ENCODE data around the gene GNG10.
"Not testable (repeated sequence)": the region's sequence is repeated elsewhere in the genome, so short reads cannot be mapped to it uniquely, and the experiment has no call there.

GNG10 gene

DNA sequence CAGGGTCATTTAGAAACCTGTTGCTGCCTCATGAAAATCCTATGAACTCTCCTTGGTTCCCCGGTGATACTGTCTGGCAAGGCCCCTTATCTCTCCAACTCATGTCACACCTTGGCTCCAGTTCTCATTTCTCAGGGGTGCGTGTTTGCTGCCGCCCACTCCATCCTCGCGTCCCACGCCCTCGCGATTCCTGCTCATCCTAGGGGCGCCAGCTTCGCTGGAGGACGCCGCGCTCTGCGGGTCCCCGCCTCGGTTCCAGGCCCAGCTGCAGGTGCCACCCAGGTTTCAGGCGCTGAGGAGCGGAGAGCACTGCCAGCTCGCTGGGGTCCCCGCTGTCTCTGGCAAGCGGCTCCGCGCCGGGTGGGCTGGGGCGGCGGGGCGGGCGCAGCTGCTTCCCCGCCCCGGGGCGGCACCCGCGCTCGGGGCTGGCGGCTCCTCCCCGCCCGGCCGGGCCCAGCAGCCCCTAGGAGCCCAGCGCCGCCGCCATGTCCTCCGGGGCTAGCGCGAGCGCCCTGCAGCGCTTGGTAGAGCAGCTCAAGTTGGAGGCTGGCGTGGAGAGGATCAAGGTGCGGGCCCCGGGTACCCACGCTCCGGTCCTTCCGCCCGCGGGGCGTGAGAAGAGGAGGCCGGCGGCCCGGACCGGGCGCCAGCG is at the start of gene GNG10:
GNG10 (plus strand) TSS at position 456 of the 652 bp plus-strand sequence; CDS start at position 486, 30 bp downstream.
- no peak for DNase-seq

DNA sequence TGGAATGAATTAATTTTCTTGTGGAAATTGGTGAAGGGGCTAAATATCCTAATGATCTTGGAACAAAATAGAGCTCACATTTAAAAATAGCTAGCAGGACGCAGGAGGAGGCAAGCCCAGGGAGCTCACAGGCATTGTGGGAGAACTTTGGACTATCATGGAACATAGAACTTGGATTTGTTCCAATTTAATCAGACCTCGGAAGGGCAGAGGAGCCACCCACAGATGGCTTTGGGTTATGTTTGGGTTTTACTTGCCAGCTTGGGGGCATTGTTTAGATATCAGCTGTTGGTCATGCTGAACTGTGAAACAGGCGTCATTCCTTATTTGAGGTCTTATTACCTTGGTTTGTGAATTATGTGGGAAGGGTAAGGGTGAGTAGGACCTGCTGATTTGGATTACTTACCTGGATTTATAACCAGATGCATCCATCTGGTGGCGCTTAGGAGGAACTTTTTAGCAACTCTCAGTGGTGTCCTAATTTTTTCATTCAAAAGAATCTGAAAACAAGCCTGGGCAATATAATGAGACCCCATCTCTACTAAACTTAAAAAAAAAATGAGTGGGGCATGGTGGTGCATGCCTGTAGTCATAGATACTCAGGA is 47.9 kb upstream of the GNG10 start:
- DNase-seq, result no peak

GRCh38 chr9:111615928-111616327 is 45.5 kb upstream of the GNG10 start:
- DNase-seq, result no peak

GRCh38 chr9:111617349-111617748 is 44.1 kb upstream of the GNG10 start:
- DNase-seq, result not testable (repeated sequence)

- no peak for DNase-seq
Measured at GRCh38 chr9:111621895-111622480, 39.4 kb upstream of the GNG10 start.

GRCh38 chr9:111622626-111623025 is 38.8 kb upstream of the GNG10 start:
- no peak for DNase-seq

DNA sequence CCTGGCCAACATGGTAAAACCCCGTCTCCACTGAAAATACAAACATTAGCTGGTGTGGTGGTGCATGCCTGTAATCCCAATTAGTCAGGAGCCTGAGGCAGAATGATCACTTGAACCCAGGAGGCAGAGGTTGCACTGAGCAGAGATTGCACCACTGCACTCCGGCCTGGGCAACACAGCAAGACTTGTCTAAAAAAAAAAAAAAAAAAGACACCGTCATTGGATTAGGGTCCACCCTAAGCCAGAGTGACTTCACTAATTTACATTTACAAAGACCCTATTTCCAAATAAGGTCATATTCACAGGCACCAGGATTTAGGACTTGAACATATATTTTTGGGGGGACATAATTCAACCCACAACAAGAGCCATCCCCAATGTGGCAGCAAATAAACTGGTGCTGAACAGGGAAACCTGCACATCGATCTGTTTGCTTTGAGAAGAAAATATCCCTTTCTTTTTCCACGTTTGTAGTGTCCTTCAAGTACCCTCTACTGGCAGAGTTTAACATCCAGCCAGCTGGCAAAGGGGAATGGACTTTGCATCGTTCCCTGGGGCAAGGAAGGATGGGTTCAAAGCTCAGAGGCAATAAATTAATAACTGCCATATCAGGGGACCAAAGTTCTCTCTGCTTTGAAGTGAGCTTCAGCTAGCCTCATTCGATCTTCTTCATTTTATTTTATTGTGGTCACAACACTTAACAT is 34.0 kb upstream of the GNG10 start:
- no peak for DNase-seq

DNA sequence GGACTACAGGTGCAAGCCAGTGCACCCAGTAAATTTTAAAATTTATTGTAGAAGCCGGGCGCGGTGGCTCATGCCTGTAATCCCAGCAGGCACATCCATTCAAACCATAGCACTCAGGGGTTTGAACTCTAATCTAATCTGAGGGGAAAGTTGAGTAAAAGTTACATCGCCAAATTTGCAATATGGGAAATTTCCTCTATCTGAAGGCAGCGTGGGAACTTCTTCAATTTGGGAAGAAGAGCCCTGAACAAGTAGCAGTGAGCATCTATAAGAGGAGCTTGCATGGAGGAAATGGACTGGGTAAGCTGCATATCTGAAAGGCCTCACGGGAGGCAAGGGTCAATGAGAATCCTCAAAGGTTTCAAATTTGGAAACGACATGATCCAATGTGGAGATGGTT is 33.0 kb upstream of the GNG10 start:
- no peak for DNase-seq

DNA sequence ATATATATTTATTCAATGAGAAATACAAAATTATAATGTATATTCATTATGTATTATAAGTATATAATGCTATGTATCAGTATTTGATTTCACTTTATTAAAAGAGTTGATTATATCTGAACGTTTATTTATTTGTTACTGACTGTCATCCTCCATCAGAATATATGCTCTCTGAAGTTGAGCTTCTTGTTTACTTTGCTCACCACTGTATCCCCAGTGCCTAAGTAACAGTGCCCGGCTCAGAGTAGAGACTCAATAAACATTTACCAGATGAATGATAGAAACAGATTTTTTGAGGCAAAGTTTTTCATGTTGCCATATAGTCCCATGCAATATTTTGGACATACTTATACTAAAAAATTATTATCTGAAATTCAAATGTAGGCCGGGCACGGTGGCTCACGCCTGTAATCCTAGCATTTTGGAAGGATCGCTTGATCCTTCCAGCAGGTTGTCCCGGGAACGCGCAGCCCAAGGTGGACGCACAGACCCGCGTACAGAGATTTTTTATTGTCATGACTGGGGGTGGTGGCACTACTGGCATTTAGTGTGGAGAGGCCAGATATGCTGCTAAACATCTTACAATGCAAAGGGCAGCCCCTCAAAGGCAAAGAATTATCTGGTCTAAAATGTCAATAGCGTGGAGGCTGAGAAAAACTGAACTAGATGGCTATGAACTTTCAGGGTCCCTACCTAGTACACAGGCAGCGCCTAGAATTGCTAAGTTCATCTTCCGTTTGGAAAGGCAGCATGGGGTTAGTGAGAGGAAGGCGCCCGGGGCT is 31.0 kb upstream of the GNG10 start:
- no peak for DNase-seq

GRCh38 chr9:111630964-111631213 is 30.5 kb upstream of the GNG10 start:
- DNase-seq, result no peak

DNA sequence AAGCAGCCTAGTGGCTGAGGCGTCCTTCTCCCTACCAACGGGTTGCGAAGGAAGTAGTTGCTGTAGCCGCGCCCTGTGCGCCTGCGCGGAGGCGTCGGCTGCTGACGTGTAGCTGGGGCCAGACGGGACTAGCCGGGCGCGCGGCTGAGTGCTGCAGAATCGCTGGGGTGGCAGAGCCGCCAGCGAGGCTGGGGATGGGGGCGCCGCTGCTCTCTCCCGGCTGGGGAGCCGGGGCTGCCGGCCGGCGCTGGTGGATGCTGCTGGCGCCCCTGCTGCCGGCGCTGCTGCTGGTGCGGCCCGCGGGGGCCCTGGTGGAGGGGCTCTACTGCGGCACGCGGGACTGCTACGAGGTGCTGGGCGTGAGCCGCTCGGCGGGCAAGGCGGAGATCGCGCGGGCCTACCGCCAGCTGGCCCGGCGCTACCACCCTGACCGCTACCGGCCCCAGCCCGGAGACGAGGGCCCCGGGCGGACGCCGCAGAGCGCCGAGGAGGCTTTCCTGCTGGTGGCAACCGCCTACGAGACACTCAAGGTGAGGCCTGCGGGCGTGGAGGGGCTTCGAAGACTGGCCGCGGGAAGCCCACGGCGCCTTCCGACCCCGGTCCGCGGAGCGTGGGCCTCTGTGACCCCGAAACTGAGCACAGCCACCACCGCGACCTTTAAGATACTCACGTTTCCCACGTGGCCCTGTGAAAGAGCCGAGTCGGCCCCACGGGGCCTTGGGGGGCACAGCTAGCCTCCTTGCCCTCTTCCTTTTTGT is 30.0 kb upstream of the GNG10 start, which contains the start of gene DNAJC25:
DNAJC25 (plus strand) TSS at position 121 of the 758 bp plus-strand sequence; CDS start at position 195, 74 bp downstream.
- DNase-seq, result peak; percentile 87

DNA sequence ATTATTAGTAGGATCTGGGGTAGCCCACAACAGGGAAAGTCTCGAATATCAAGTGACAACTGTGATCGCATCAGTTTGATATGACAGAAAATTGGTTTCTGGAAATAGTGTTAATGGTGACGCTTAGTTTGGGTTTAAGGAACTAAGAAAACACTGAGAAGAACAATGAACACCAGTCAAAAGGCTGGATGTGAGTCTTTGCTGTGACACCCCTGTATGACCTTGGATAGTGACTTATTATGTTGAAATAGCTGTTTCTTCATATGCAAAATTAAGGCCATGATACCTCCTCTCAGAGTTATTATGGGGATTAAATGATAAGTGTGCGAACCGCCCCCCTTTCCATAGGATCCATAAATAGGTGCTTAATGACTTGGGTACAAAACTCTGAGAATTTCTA is 29.3 kb upstream of the GNG10 start:
- no peak for DNase-seq

DNA sequence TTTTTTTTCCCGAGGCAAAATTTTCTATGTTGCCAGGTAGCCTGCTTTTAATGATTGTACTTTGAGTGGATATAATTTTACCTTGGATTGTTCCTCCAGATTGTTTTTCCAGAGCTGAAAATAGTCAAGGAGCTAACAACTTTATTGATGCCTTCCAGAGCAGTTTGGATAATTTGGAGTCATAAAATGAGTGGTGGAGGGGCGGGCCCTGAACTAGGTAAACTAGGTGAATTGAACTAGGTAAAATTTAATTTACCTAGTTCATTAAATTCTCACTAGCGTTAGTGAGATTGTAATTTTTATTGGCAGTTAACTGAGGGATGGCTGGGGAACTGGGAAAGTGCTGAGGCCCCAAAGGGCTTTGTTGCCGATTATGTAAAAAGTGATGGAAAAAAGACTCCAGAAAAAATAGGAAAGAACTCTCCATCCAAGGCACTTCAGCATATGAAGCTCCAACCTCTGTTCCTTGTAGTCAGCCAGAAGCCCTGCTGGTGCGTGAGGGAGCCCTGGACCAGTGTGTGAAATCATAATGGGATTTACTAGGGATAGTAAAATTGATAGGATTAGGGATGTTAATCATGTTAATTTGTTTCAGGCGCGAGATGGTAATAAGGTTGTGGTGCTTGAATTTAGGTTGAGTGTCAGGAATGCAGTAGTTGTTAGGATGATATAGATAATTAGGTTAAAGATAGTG is 28.6 kb upstream of the GNG10 start:
- DNase-seq, result no peak

DNA sequence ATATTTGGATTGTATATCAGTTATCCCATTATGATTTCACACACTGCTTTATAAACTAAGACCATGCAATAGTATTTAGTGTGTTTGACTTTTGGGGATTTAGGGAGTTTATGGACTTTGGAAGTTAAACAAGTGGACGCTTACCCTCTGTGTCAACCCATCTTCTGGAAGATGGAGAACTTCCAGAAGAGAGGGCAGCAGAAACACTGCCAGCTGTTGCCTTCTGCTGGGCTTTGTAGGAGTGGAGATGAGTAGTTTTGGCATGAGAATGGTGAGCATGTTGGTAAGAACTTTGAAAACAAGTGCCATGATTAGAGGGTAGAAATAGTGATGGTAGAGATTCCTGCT is 28.0 kb upstream of the GNG10 start:
- DNase-seq, result no peak

- no peak for DNase-seq
Measured at GRCh38 chr9:111634860-111635259, 26.5 kb upstream of the GNG10 start.

- DNase-seq, result no peak
Measured at GRCh38 chr9:111637421-111637950, 23.9 kb upstream of the GNG10 start.

GRCh38 chr9:111644195-111644772 is 17.1 kb upstream of the GNG10 start:
- DNase-seq, result no peak

- DNase-seq, result no peak
Measured at GRCh38 chr9:111645806-111646205, 15.6 kb upstream of the GNG10 start.

DNA sequence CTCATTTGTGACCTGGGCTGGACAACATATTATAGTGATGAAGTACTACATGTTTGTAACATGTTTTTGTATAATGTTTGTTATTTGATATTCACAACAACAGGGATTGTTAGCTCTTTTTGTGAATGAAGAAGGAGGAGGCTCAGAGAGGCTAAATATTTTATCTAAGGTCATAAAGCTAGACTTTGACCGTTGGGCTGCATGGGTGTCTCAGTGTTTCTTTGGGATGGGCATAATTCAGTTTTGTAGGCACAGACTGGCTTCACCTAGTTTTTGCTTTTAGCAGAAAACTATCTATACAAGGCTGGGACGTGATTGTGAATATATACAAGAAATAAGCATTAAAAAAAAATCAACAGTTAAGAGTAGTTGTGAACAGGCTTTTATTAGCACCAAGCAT is 15.0 kb upstream of the GNG10 start:
- no peak for DNase-seq

DNA sequence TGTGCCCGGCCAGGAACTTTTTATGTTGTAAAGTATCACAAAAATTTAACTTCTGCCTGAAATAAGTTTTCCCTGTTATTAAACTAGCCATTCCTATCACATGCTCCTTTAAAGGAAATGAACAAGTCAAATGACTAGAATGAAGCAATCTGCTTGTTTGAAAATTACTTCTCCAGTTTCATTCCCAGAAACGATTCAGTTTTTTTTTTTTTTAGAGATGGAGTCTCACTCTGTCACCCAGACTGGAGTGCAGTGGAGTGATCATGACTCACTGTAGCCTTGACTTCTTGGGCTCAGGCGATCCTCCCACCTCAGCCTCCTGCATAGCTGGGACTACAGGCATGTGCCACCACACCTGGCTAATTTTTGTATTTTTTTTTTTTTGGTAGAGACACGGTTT is 13.3 kb upstream of the GNG10 start:
- DNase-seq, result no peak

DNA sequence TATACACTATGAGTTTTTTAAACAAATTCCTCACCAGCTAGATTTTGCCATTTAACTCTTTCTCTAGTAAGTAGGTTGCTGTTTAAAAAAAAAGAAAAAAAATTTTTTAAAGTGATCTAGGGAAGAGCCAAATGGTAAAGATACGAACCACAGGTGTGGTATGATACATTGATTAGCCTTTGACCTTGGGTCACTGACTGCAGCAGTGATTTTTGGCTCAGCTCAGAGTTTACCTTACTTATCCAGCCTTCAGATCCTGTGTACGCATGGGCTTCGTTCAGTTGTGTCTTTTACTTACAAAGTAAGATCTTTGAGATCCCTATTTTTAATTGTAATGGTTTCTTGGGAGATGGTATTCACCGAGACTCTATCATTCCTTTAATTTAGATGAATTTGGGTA is 12.4 kb upstream of the GNG10 start:
- DNase-seq, result no peak

Data from NCI-H446 treated with DMSO at 0.1 percent for 48 hours (cell line).